Osteoblast (primary cell): ENCODE data around the gene DDX46. TPM values are rescaled to one million over a fixed set of nuclear protein-coding genes. Genes with fewer than 3 reads are reported as not detected.
A peak's percentile ranks its signal among the peaks of the same experiment; 100 is the strongest.

ENCODE experiments used
- DNase-seq: peaks from one replicate; pipeline ENCODE4 v3.0.0; 2011; ENCODE audit warnings: low spot score, mixed read lengths; ENCODE audit not compliant: insufficient read length; ENCODE audit errors: missing footprints
- H2AFZ ChIP-seq: 2 replicates; pipeline ENCODE4 v1.6.0; 2011; ENCODE audit warnings: mild to moderate bottlenecking, low read length
- H3K27ac ChIP-seq: 2 replicates; pipeline ENCODE4 v1.5.1; 2011; ENCODE audit warnings: mild to moderate bottlenecking, low read depth, low read length, moderate library complexity
- H3K27me3 ChIP-seq: 2 replicates; pipeline ENCODE4 v1.6.0; 2012; ENCODE audit warnings: mild to moderate bottlenecking, control low read depth, inconsistent platforms, low read length, moderate library complexity; ENCODE audit not compliant: insufficient read depth
- H3K36me3 ChIP-seq: 2 replicates; pipeline ENCODE4 v1.5.1; 2011; ENCODE audit warnings: mild to moderate bottlenecking, low read length, control low read depth, moderate library complexity; ENCODE audit not compliant: insufficient read depth
- H3K4me1 ChIP-seq: 2 replicates; pipeline ENCODE4 v1.5.1; 2011; ENCODE audit warnings: mild to moderate bottlenecking, low read length, control low read depth, moderate library complexity; ENCODE audit not compliant: insufficient read depth
- H3K4me2 ChIP-seq: 2 replicates; pipeline ENCODE4 v1.6.0; 2011; ENCODE audit warnings: mild to moderate bottlenecking, low read length; ENCODE audit not compliant: insufficient read depth
- H3K4me3 ChIP-seq: fragments of 200-600 bp; sonication (generic); 3 replicates; pipeline ENCODE4 v1.5.1; 2012; ENCODE audit warnings: mild to moderate bottlenecking, low read length, inconsistent platforms; ENCODE audit not compliant: insufficient read depth
- H3K79me2 ChIP-seq: 2 replicates; pipeline ENCODE4 v1.6.0; 2012; ENCODE audit warnings: mild to moderate bottlenecking, low read length, control low read depth, inconsistent platforms; ENCODE audit not compliant: insufficient read depth
- H3K9me3 ChIP-seq: 2 replicates; pipeline ENCODE4 v1.5.1; 2011; ENCODE audit warnings: low read depth, low read length, control low read depth
- H4K20me1 ChIP-seq: 2 replicates; pipeline ENCODE4 v1.6.0; 2012; ENCODE audit warnings: mild to moderate bottlenecking, low read length, control low read depth; ENCODE audit not compliant: insufficient read depth
- total RNA-seq: library from RNA; depleted of rRNA; stranded (reverse); fragments of >200 nt; gene quantifications from 2 replicates; pipeline ENCODE4 v1.2.3, GENCODE V29; 2012
- TF ChIP-seq, protein P1 (sequence below): IDR thresholded peaks from 2 replicates; pipeline ENCODE4 v1.5.1; 2011; ENCODE audit warnings: mild to moderate bottlenecking, low read depth, low read length, moderate library complexity; ENCODE audit errors: extremely low read depth

Gene DDX46
- total RNA-seq, 1 donor: 20.6 TPM

DNA sequence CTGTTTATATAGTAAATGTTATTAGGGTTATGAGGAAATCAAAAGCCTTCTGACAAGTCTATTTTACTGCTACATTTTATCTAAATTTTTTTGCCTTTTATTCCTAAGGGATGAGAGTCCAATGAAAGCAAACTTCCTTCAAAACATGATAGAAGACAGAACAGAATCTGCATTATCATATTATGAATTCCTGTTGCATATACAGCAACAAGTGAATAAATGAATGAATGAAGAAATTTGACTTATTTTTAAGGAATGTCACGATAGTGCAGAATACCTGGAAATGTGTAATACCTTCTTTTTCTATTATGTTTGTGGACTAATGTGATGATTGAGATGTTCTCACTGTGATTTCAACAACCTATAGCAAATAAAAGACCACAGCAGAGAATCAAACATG is 33.7 kb upstream of the DDX46 start:
- TF ChIP-seq, protein P1, sequence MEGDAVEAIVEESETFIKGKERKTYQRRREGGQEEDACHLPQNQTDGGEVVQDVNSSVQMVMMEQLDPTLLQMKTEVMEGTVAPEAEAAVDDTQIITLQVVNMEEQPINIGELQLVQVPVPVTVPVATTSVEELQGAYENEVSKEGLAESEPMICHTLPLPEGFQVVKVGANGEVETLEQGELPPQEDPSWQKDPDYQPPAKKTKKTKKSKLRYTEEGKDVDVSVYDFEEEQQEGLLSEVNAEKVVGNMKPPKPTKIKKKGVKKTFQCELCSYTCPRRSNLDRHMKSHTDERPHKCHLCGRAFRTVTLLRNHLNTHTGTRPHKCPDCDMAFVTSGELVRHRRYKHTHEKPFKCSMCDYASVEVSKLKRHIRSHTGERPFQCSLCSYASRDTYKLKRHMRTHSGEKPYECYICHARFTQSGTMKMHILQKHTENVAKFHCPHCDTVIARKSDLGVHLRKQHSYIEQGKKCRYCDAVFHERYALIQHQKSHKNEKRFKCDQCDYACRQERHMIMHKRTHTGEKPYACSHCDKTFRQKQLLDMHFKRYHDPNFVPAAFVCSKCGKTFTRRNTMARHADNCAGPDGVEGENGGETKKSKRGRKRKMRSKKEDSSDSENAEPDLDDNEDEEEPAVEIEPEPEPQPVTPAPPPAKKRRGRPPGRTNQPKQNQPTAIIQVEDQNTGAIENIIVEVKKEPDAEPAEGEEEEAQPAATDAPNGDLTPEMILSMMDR: no peak
- Histone ChIP-seq H3K36me3 (peaks cover 66% of the 10 kb centered on the region), H3K4me3 (no peak overlapping the region), H3K4me2 (no peak overlapping the region), H4K20me1 (no peaks in the 10 kb centered on the region), H3K4me1 (no peaks in the 10 kb centered on the region), H2AFZ (no peak overlapping the region), H3K9me3 (no peaks in the 10 kb centered on the region), H3K27me3 (no peaks in the 10 kb centered on the region), H3K27ac (no peak overlapping the region), H3K79me2 (no peaks in the 10 kb centered on the region)
- no peak for DNase-seq

DNA sequence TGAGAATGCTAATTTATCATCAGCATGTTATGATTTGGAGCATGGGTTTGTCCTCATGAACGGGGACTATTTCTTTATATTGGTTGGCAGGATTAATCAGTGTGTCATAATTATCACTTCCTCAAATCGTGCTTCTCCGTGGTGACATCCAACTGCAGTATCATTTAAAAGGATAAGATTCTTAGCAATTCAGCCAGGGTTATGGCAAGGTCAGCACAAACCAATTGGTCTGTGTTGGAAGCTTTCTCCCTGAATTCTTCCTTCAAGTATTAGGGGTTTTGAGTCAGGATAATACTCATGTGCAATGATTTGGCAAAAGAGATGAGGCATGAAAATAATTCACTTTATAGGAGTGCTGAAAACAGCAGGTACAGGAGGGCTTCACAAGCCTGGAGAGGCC is 25.8 kb upstream of the DDX46 start:
- no peak overlapping the region for H3K4me2 ChIP-seq
- H3K4me3 ChIP-seq: no peak overlapping the region
- H3K9me3 ChIP-seq: no peaks in the 10 kb centered on the region
- no peaks in the 10 kb centered on the region for H3K27me3 ChIP-seq
- no peak overlapping the region for H2AFZ ChIP-seq
- H3K27ac ChIP-seq: no peak overlapping the region
- H4K20me1 ChIP-seq: no peaks in the 10 kb centered on the region
- DNase-seq: peak; percentile 39
- TF ChIP-seq, protein P1: no peak
- H3K36me3 ChIP-seq: no peaks in the 10 kb centered on the region
- no peaks in the 10 kb centered on the region for H3K4me1 ChIP-seq
- no peaks in the 10 kb centered on the region for H3K79me2 ChIP-seq

DNA sequence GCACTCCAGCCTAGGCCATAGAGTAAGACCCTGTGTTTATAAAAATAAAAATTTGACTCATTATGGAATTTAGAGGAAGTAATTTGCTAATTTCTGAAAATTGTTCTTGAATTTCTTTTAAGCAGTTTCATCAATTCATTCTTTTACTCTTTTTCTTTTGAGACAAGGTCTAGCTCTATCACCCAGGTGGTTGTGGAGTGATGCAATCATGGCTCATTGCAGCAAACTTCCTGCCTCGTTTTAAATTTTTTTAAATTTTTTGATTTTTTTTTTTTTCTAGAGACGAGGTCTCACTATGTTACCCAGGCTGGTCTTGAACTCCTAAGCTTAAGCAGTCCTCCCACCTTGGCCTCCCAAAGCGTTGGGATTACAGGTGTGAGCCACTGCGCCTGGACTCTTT is 23.3 kb upstream of the DDX46 start:
- Histone ChIP-seq H3K79me2 (peaks cover 18% of the 10 kb centered on the region), H3K4me1 (peaks cover 10% of the 10 kb centered on the region), H3K36me3 (no peaks in the 10 kb centered on the region), H3K4me3 (no peak overlapping the region), H3K27ac (no peak overlapping the region), H3K27me3 (no peaks in the 10 kb centered on the region), H2AFZ (no peak overlapping the region), H3K4me2 (no peak overlapping the region), H4K20me1 (peaks cover 7% of the 10 kb centered on the region), H3K9me3 (no peaks in the 10 kb centered on the region)
- TF ChIP-seq, protein P1: no peak
- DNase-seq: no peak

DNA sequence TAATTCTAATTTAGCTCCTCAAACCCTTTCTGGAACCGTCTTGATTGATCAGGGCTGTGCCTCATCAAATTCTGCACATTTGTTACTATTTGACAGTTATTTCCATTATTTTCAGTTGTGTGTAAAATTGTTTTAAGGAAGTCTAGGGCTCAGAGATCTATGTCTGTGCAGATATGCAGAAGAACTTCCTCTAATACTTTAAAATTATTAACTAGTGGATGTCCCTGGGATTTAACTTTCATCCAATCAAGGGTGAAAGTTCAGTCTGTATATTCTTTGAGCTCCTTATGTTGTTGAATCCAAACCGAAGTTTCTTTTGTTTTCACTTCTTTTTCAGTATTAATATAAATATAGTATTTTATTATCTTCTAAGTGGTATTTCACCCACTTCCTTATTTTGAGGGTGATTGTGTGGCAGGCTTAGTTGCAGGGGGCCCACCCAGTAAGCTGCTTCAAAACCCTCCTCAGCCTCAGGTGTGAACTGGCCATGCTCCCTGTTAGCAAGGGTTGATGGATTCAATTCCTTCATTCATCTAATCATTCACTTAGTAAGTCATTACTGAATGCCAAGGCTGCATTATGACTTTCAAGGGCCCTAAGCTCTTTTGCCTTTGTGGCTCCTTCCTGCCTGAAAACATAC is 22.3 kb upstream of the DDX46 start:
- no peak overlapping the region for H3K27ac ChIP-seq
- H3K9me3 ChIP-seq: no peaks in the 10 kb centered on the region
- peaks cover 10% of the 10 kb centered on the region for H3K4me1 ChIP-seq
- no peak overlapping the region for H3K4me2 ChIP-seq
- peaks cover 28% of the 10 kb centered on the region for H3K79me2 ChIP-seq
- H3K27me3 ChIP-seq: no peaks in the 10 kb centered on the region
- TF ChIP-seq, protein P1: no peak
- peaks cover 11% of the 10 kb centered on the region for H4K20me1 ChIP-seq
- H3K36me3 ChIP-seq: peaks cover 5% of the 10 kb centered on the region
- peak; percentile 5 for DNase-seq
- H3K4me3 ChIP-seq: no peak overlapping the region
- H2AFZ ChIP-seq: no peak overlapping the region
